ENCODE data around the gene PTPRD.

The PTPRD gene

DNA sequence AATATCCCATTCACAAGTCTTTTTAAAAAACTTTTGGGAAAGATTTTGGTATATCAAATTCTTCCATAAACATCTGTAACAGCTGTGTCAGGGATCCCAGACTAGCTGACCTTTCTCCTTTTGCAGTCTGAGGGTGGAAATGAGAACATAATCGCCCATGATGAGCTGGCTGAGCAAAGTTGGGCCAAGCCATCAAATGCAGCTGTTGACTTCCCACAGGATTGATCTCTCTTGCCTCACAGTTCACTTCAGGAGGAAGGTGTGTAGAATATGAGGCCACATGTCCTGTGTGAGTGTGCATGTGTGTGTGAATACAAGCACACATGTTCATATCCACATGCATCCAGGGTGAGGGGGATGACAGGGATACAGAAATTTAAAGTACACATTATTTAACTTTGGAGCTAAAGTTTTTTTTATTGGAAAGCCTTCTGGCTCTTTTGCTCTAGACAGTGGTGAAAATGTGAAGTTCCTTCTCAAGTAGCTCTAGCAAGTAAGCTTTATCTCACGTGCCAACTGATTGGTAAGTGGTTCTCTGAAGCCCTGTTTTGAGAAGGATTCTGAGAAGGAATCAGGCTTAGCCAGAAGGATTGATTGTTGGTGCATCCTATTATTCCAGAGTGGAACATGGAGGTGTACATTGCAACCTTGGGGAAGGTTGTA is 2344.5 kb downstream of the PTPRD start:
- DNase-seq: no peak

DNA sequence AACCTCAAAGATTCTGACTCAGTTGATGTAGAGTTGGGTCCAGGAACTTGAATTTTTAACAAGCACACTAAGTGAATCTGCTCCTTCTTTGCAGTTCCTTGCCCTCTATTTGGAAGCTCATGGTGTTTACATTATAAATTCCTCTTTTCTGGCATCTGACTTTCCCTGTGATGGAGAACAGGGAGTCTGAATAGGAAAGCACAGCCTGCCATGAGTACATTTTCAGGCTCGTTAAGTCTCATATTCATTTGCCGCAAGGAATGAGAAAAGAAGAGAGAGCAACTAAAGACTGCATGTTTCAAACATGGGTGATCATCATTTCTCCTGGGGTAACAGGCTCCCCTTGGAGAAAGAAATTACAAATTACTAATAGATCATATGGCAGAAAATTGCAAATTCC is 2345.2 kb downstream of the PTPRD start:
- no peak for DNase-seq

- DNase-seq: no peak
These were observed 2345.9 kb downstream of the PTPRD start for GRCh38 chr9:8266861-8267260.

- no peak for DNase-seq
These were observed 2347.5 kb downstream of the PTPRD start for GRCh38 chr9:8265281-8265680.

Measured in NCI-H69 (cell line).